C4-2B (cell line): Measurements from ENCODE around the gene LIPT2.

Source experiments
- ZFX ChIP-seq: fragments of 450-650 bp; IDR thresholded peaks from 2 replicates; pipeline ENCODE4 v1.6.1; 2017
- TF ChIP-seq, protein P1 (sequence below): fragments of 450-650 bp; conservative IDR thresholded peaks from 2 replicates; pipeline ENCODE4 v1.5.1; 2017; ENCODE audit warnings: mild to moderate bottlenecking

DNA sequence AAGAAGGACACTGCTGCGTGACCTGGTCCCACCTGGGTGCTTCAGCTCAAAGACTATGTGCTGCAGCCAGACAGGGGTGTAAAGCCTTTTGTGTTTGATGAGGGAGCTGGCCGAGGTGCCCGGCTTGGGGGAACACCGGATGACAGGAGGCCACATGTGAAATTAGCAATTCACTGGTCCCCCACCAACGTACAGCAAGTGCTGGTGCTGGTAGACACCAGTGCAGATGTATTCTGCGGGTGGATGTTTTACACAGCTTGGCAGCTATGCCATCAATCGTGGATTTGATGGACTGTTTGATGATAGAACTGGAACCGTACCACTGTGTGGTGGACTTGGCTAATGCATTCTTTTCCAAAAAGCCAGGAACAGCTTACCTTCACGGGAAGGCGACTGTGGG lies 47.9 kb upstream of the LIPT2 start:
- TF ChIP-seq, protein P1, sequence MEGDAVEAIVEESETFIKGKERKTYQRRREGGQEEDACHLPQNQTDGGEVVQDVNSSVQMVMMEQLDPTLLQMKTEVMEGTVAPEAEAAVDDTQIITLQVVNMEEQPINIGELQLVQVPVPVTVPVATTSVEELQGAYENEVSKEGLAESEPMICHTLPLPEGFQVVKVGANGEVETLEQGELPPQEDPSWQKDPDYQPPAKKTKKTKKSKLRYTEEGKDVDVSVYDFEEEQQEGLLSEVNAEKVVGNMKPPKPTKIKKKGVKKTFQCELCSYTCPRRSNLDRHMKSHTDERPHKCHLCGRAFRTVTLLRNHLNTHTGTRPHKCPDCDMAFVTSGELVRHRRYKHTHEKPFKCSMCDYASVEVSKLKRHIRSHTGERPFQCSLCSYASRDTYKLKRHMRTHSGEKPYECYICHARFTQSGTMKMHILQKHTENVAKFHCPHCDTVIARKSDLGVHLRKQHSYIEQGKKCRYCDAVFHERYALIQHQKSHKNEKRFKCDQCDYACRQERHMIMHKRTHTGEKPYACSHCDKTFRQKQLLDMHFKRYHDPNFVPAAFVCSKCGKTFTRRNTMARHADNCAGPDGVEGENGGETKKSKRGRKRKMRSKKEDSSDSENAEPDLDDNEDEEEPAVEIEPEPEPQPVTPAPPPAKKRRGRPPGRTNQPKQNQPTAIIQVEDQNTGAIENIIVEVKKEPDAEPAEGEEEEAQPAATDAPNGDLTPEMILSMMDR: no peak
- TF ChIP-seq ZFX: no peak
